ENCODE data around the gene MGMT.

MGMT gene

GRCh38 chr10:129675027-129675769 lies 208.2 kb downstream of the MGMT start:
- Histone ChIP-seq H3K9ac (ENCODE audit: low read length) (no peak overlapping the region), H3K79me2 (ENCODE audit: insufficient read depth, low read length) (no peaks in the 10 kb centered on the region), H3K9me3 (ENCODE audit: low read length) (no peaks in the 10 kb centered on the region), H3K4me1 (ENCODE audit: insufficient read depth, low read length, severe bottlenecking) (peaks cover 23% of the 10 kb centered on the region), H2AFZ (ENCODE audit: low read length) (no peak overlapping the region), H3F3A (ENCODE audit: insufficient read depth, low read length) (no peaks in the 10 kb centered on the region), H3K27me3 (ENCODE audit: insufficient read depth, low read length) (no peaks in the 10 kb centered on the region), H3K9me2 (ENCODE audit: low read depth, low read length) (no peaks in the 10 kb centered on the region), H3K4me3 (ENCODE audit: low read depth, low read length, poor library complexity, severe bottlenecking) (no peak overlapping the region), H4K20me1 (ENCODE audit: insufficient read depth, low read length) (no peaks in the 10 kb centered on the region), H3K36me3 (ENCODE audit: insufficient read depth, low read length) (no peaks in the 10 kb centered on the region), H3K27ac (ENCODE audit: low read depth, low read length, poor library complexity, severe bottlenecking) (no peak overlapping the region), H3K4me2 (ENCODE audit: low read length) (no peak overlapping the region)
- TF ChIP-seq EZH2 (IDR thresholded peaks at IDR 0.05; ENCODE audit: borderline replicate concordance, low read length), result no peak
- TF ChIP-seq, protein P1, sequence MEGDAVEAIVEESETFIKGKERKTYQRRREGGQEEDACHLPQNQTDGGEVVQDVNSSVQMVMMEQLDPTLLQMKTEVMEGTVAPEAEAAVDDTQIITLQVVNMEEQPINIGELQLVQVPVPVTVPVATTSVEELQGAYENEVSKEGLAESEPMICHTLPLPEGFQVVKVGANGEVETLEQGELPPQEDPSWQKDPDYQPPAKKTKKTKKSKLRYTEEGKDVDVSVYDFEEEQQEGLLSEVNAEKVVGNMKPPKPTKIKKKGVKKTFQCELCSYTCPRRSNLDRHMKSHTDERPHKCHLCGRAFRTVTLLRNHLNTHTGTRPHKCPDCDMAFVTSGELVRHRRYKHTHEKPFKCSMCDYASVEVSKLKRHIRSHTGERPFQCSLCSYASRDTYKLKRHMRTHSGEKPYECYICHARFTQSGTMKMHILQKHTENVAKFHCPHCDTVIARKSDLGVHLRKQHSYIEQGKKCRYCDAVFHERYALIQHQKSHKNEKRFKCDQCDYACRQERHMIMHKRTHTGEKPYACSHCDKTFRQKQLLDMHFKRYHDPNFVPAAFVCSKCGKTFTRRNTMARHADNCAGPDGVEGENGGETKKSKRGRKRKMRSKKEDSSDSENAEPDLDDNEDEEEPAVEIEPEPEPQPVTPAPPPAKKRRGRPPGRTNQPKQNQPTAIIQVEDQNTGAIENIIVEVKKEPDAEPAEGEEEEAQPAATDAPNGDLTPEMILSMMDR (IDR thresholded peaks at IDR 0.05; ENCODE audit: low read length), result no peak

GRCh38 chr10:129676014-129676413 lies 209.0 kb downstream of the MGMT start:
- H3K79me2 ChIP-seq (ENCODE audit: insufficient read depth, low read length), result no peaks in the 10 kb centered on the region
- H3F3A ChIP-seq (ENCODE audit: insufficient read depth, low read length), result no peaks in the 10 kb centered on the region
- H4K20me1 ChIP-seq (ENCODE audit: insufficient read depth, low read length), result no peaks in the 10 kb centered on the region
- no peak overlapping the region for H2AFZ ChIP-seq (ENCODE audit: low read length)
- H3K4me2 ChIP-seq (ENCODE audit: low read length), result no peak overlapping the region; the same call in 1 of the 2 replicates
- no peak overlapping the region for H3K9ac ChIP-seq (ENCODE audit: low read length)
- no peak overlapping the region for H3K4me3 ChIP-seq (ENCODE audit: low read depth, low read length, poor library complexity, severe bottlenecking)
- H3K27me3 ChIP-seq (ENCODE audit: insufficient read depth, low read length), result no peaks in the 10 kb centered on the region
- no peaks in the 10 kb centered on the region for H3K9me2 ChIP-seq (ENCODE audit: low read depth, low read length)
- H3K36me3 ChIP-seq (ENCODE audit: insufficient read depth, low read length), result no peaks in the 10 kb centered on the region
- TF ChIP-seq EZH2 (IDR thresholded peaks at IDR 0.05; ENCODE audit: borderline replicate concordance, low read length), result no peak
- TF ChIP-seq, protein P1 (IDR thresholded peaks at IDR 0.05; ENCODE audit: low read length), result no peak
- H3K9me3 ChIP-seq (ENCODE audit: low read length), result no peaks in the 10 kb centered on the region
- H3K27ac ChIP-seq (ENCODE audit: low read depth, low read length, poor library complexity, severe bottlenecking), result no peak overlapping the region
- H3K4me1 ChIP-seq (ENCODE audit: insufficient read depth, low read length, severe bottlenecking), result peaks cover 23% of the 10 kb centered on the region

GRCh38 chr10:129677377-129677927 lies 210.4 kb downstream of the MGMT start:
- Histone ChIP-seq H3K9ac (ENCODE audit: low read length) (no peak overlapping the region), H4K20me1 (ENCODE audit: insufficient read depth, low read length) (no peaks in the 10 kb centered on the region), H3K27me3 (ENCODE audit: insufficient read depth, low read length) (no peaks in the 10 kb centered on the region), H3K4me3 (ENCODE audit: low read depth, low read length, poor library complexity, severe bottlenecking) (no peak overlapping the region), H3K79me2 (ENCODE audit: insufficient read depth, low read length) (no peaks in the 10 kb centered on the region), H3K4me2 (ENCODE audit: low read length) (no peak overlapping the region), H3K9me2 (ENCODE audit: low read depth, low read length) (no peaks in the 10 kb centered on the region), H3K27ac (ENCODE audit: low read depth, low read length, poor library complexity, severe bottlenecking) (no peak overlapping the region), H3K9me3 (ENCODE audit: low read length) (no peaks in the 10 kb centered on the region), H3K4me1 (ENCODE audit: insufficient read depth, low read length, severe bottlenecking) (peaks cover 30% of the 10 kb centered on the region), H2AFZ (ENCODE audit: low read length) (no peak overlapping the region), H3F3A (ENCODE audit: insufficient read depth, low read length) (no peaks in the 10 kb centered on the region), H3K36me3 (ENCODE audit: insufficient read depth, low read length) (no peaks in the 10 kb centered on the region)
- TF ChIP-seq, protein P1 (IDR thresholded peaks at IDR 0.05; ENCODE audit: low read length), result no peak
- no peak for TF ChIP-seq EZH2 (IDR thresholded peaks at IDR 0.05; ENCODE audit: borderline replicate concordance, low read length)

All from OCI-LY1 (cell line).